NCI-H2196 treated with DMSO at 0.1 percent for 48 hours (cell line): Measurements from ENCODE around the gene SNORC.

ENCODE experiments used
- DNase-seq: peaks from one replicate; lab custom pipeline; 2025; ENCODE audit not compliant: unreplicated experiment; lab: John Stamatoyannopoulos, UW

SNORC gene

GRCh38 chr2:232925153-232925820, 55.2 kb downstream of the SNORC start:
- DNase-seq = no peak

GRCh38 chr2:232925821-232926156, 55.7 kb downstream of the SNORC start:
- DNase-seq = no peak

- DNase-seq = no peak
These were observed 56.4 kb downstream of the SNORC start for GRCh38 chr2:232926431-232926939.

GRCh38 chr2:232927032-232927792, 57.1 kb downstream of the SNORC start:
- DNase-seq = no peak

GRCh38 chr2:232927793-232928550, 57.9 kb downstream of the SNORC start:
- no peak for DNase-seq
